EH (cell line): ENCODE measurements around the gene MAPK8.
A peak's percentile ranks its signal among the peaks of the same experiment; 100 is the strongest.
"Not testable (repeated sequence)": the region's sequence is repeated elsewhere in the genome, so short reads cannot be mapped to it uniquely, and the experiment has no call there.

Experiments
- DNase-seq: peaks from one replicate; pipeline ENCODE4 v3.0.0-alpha.2; 2015; ENCODE audit warnings: low read depth

The MAPK8 gene

GRCh38 chr10:48306265-48306869 lies at the start of gene MAPK8:
MAPK8 (plus strand) TSS chr10:48306677; CDS start chr10:48401661, 94,984 bp downstream.
- DNase-seq: peak; percentile 88

GRCh38 chr10:48257407-48257961 lies 49.0 kb upstream of the MAPK8 start:
- peak; percentile 7 for DNase-seq

GRCh38 chr10:48258105-48258504 lies 48.4 kb upstream of the MAPK8 start:
- no peak for DNase-seq

- DNase-seq: no peak
Observed at GRCh38 chr10:48266528-48266927, 39.9 kb upstream of the MAPK8 start.

GRCh38 chr10:48271047-48271730 lies 35.3 kb upstream of the MAPK8 start:
- DNase-seq: no peak

GRCh38 chr10:48272682-48273081 lies 33.8 kb upstream of the MAPK8 start:
- no peak for DNase-seq

- no peak for DNase-seq
Observed at GRCh38 chr10:48273741-48274140, 32.7 kb upstream of the MAPK8 start.

- no peak for DNase-seq
Observed at GRCh38 chr10:48274636-48275035, 31.8 kb upstream of the MAPK8 start, which contains the start of gene FRMPD2. FRMPD2 (minus strand) TSS chr10:48274696; CDS start chr10:48274567, 129 bp downstream.

- DNase-seq: no peak
Observed at GRCh38 chr10:48277093-48277492, 29.4 kb upstream of the MAPK8 start.

- no peak for DNase-seq
Observed at GRCh38 chr10:48279081-48279751, 27.3 kb upstream of the MAPK8 start.

GRCh38 chr10:48281697-48282096 lies 24.8 kb upstream of the MAPK8 start:
- DNase-seq: not testable (repeated sequence)

GRCh38 chr10:48282829-48283228 lies 23.6 kb upstream of the MAPK8 start:
- no peak for DNase-seq

GRCh38 chr10:48284002-48284546 lies 22.4 kb upstream of the MAPK8 start:
- DNase-seq: peak; percentile 3

GRCh38 chr10:48284811-48285210 lies 21.7 kb upstream of the MAPK8 start:
- no peak for DNase-seq

GRCh38 chr10:48285710-48286109 lies 20.8 kb upstream of the MAPK8 start:
- no peak for DNase-seq

- DNase-seq: no peak
Observed at GRCh38 chr10:48286356-48286755, 20.1 kb upstream of the MAPK8 start.

GRCh38 chr10:48287417-48288391 lies 18.8 kb upstream of the MAPK8 start:
- DNase-seq: no peak

GRCh38 chr10:48288661-48289060 lies 17.8 kb upstream of the MAPK8 start:
- no peak for DNase-seq

GRCh38 chr10:48289501-48290238 lies 16.8 kb upstream of the MAPK8 start:
- peak; percentile 60 for DNase-seq

GRCh38 chr10:48290286-48290685 lies 16.2 kb upstream of the MAPK8 start:
- no peak for DNase-seq

GRCh38 chr10:48291190-48291589 lies 15.3 kb upstream of the MAPK8 start:
- DNase-seq: no peak
